Thymus (tissue), 11 donors: ENCODE data around the gene CRYBB1. TPM values are rescaled to one million over a fixed set of nuclear protein-coding genes. Genes with fewer than 3 reads are reported as not detected.

Source experiments
- DNase-seq, 9 donors: peaks; one replicate each; pipeline ENCODE4 v3.0.0-alpha.2; 2013; ENCODE audit warnings: low spot score in 9 of 9, low read depth in 6 of 9, missing footprints in 1 of 9
- H3K27ac ChIP-seq, 2 donors: one replicate each; pipeline ENCODE4 v1.5.1; 2013; ENCODE audit warnings: control low read depth in 1 of 2, low read depth in 1 of 2, low read length in 1 of 2, mild to moderate bottlenecking in 1 of 2, moderate library complexity in 1 of 2
- H3K27me3 ChIP-seq, 2 donors: one replicate each; pipeline ENCODE4 v1.5.1; 2013; ENCODE audit warnings: low read length in 1 of 2; ENCODE audit not compliant: control insufficient read depth in 2 of 2, insufficient read depth in 1 of 2
- H3K36me3 ChIP-seq, 2 donors: one replicate each; pipeline ENCODE4 v1.5.1; 2013; ENCODE audit warnings: low read length in 1 of 2, mild to moderate bottlenecking in 1 of 2, moderate library complexity in 1 of 2; ENCODE audit not compliant: control insufficient read depth in 2 of 2, insufficient read depth in 2 of 2
- H3K4me1 ChIP-seq, 2 donors: one replicate each; pipeline ENCODE4 v1.5.1; 2013; ENCODE audit warnings: low read length in 2 of 2; ENCODE audit not compliant: control insufficient read depth in 2 of 2, insufficient read depth in 2 of 2
- H3K4me3 ChIP-seq, 2 donors: one replicate each; pipeline ENCODE4 v1.5.1; 2013; ENCODE audit warnings: low read length in 2 of 2, control low read depth in 1 of 2, mild to moderate bottlenecking in 1 of 2
- H3K9me3 ChIP-seq, 2 donors: one replicate each; pipeline ENCODE4 v1.5.1; 2013; ENCODE audit warnings: low read length in 1 of 2, mild to moderate bottlenecking in 1 of 2; ENCODE audit not compliant: control insufficient read depth in 2 of 2, insufficient read depth in 1 of 2
- WGBS: extraction: QIAGEN DNeasy Blood & Tissue Kit; methylation state at CpG from one replicate; pipeline ENCODE4 v1.1.7; 2013; 5-methylcytosine and 5-hydroxymethylcytosine counted together
- polyA plus RNA-seq: library from polyadenylated mRNA; stranded (reverse); fragments of 200-250 nt; gene quantifications from one replicate; pipeline ENCODE4 v1.2.3, GENCODE V29; 2013
- total RNA-seq: library from RNA; stranded (reverse); fragments of 120-200 nt; gene quantifications from one replicate; pipeline ENCODE4 v1.2.4, GENCODE V29; 2013
- donor health status: healthy.

The CRYBB1 gene
- total and polyA plus RNA-seq, 2 donors: 0.85 to 1.7 TPM

GRCh38 chr22:26601726-26602125 lies 16.1 kb downstream of the CRYBB1 start:
- H3K27ac ChIP-seq: no peak overlapping the region
- no peak for DNase-seq
- no peak overlapping the region for H3K4me3 ChIP-seq
- peaks cover 0 to 7% of the 10 kb centered on the region in 2 donors for H3K4me1 ChIP-seq
- H3K27me3 ChIP-seq: no peaks in the 10 kb centered on the region
- 96% methylated on average over 12 of the region's 12 CpGs for WGBS
- H3K9me3 ChIP-seq: no peaks in the 10 kb centered on the region
- no peaks in the 10 kb centered on the region for H3K36me3 ChIP-seq

GRCh38 chr22:26599505-26599904 lies 18.3 kb downstream of the CRYBB1 start:
- DNase-seq: no peak
- Histone ChIP-seq H3K4me3 (no peak overlapping the region), H3K36me3 (no peaks in the 10 kb centered on the region), H3K27ac (no peak overlapping the region), H3K27me3 (no peaks in the 10 kb centered on the region), H3K4me1 (peaks cover 0 to 8% of the 10 kb centered on the region in 2 donors), H3K9me3 (no peaks in the 10 kb centered on the region)
- 97% methylated on average over 11 of the region's 11 CpGs for WGBS

- no peak overlapping the region for H3K27ac ChIP-seq
- H3K4me1 ChIP-seq: peaks cover 3 to 13% of the 10 kb centered on the region in 2 donors
- H3K36me3 ChIP-seq: no peaks in the 10 kb centered on the region
- H3K9me3 ChIP-seq: no peaks in the 10 kb centered on the region
- no peak for DNase-seq
- WGBS: 97% methylated on average over 4 of the region's 4 CpGs
- no peaks in the 10 kb centered on the region for H3K27me3 ChIP-seq
- H3K4me3 ChIP-seq: no peak overlapping the region
Observed at GRCh38 chr22:26597480-26597879, 20.3 kb downstream of the CRYBB1 start.

GRCh38 chr22:26597026-26597425 lies 20.8 kb downstream of the CRYBB1 start:
- DNase-seq: peak in 1 of 9 donors; percentile 44
- Histone ChIP-seq H3K9me3 (no peaks in the 10 kb centered on the region), H3K36me3 (no peaks in the 10 kb centered on the region), H3K27ac (no peak overlapping the region), H3K4me1 (peaks cover 4 to 17% of the 10 kb centered on the region in 2 donors), H3K4me3 (no peak overlapping the region), H3K27me3 (no peaks in the 10 kb centered on the region)
- WGBS: 33% methylated on average over 4 of the region's 4 CpGs

- DNase-seq: no peak
- peaks cover 6 to 28% of the 10 kb centered on the region in 2 donors for H3K4me1 ChIP-seq
- 71% methylated on average over 1 of the region's 1 CpG for WGBS
- H3K4me3 ChIP-seq: no peak overlapping the region
- H3K27ac ChIP-seq: no peak overlapping the region
- H3K36me3 ChIP-seq: no peaks in the 10 kb centered on the region
- H3K9me3 ChIP-seq: no peaks in the 10 kb centered on the region
- no peaks in the 10 kb centered on the region for H3K27me3 ChIP-seq
Observed at GRCh38 chr22:26593763-26594162, 24.1 kb downstream of the CRYBB1 start.

GRCh38 chr22:26592421-26592891 lies 25.4 kb downstream of the CRYBB1 start:
- Histone ChIP-seq H3K27me3 (no peaks in the 10 kb centered on the region), H3K4me1 (peaks cover 6 to 28% of the 10 kb centered on the region in 2 donors), H3K4me3 (no peak overlapping the region), H3K9me3 (no peaks in the 10 kb centered on the region), H3K27ac (no peak overlapping the region), H3K36me3 (no peaks in the 10 kb centered on the region)
- WGBS: 13% methylated on average over 4 of the region's 4 CpGs
- DNase-seq: peak in 2 of 9 donors; percentile 40 to 71

- peak in 7 of 9 donors; percentile 56 to 89 (median 78) for DNase-seq
- Histone ChIP-seq H3K27ac (peak within 1 kb of the TSS; percentile 36 to 84), H3K4me1 (peaks cover 6 to 39% of the 10 kb centered on the region in 2 donors), H3K27me3 (no peaks in the 10 kb centered on the region), H3K4me3 (peak within 1 kb of the TSS; percentile 63 to 93), H3K36me3 (no peaks in the 10 kb centered on the region), H3K9me3 (no peaks in the 10 kb centered on the region)
- WGBS: 2% methylated on average over 72 of the region's 72 CpGs
Observed at GRCh38 chr22:26589845-26590736, 27.7 kb downstream of the CRYBB1 start, which contains the start of gene TPST2. TSS of gene TPST2 (minus strand) at chr22:26590132. CDS start at chr22:26541630, 48,502 bp downstream.

GRCh38 chr22:26589367-26589844 lies 28.4 kb downstream of the CRYBB1 start:
- H3K4me1 ChIP-seq: peaks cover 6 to 42% of the 10 kb centered on the region in 2 donors
- DNase-seq: peak in 3 of 9 donors; percentile 23 to 57 (median 37)
- no peaks in the 10 kb centered on the region for H3K27me3 ChIP-seq
- no peaks in the 10 kb centered on the region for H3K9me3 ChIP-seq
- H3K4me3 ChIP-seq: peak overlapping the region; percentile 56 to 93
- H3K36me3 ChIP-seq: no peaks in the 10 kb centered on the region
- peak overlapping the region in 1 of 2 donors; percentile 84 for H3K27ac ChIP-seq
- WGBS: under 1% methylated on average over 44 of the region's 44 CpGs

GRCh38 chr22:26588729-26589366 lies 29.0 kb downstream of the CRYBB1 start:
- no peak for DNase-seq
- Histone ChIP-seq H3K9me3 (no peaks in the 10 kb centered on the region), H3K27me3 (no peaks in the 10 kb centered on the region), H3K4me3 (peak overlapping the region; percentile 56 to 93), H3K27ac (no peak overlapping the region), H3K36me3 (no peaks in the 10 kb centered on the region), H3K4me1 (peaks cover 6 to 42% of the 10 kb centered on the region in 2 donors)
- WGBS: 44% methylated on average over 14 of the region's 14 CpGs
